Measurements from ENCODE around the gene FAM13C. TPM values are rescaled to one million over a fixed set of nuclear protein-coding genes. Genes with fewer than 3 reads are reported as not detected.

Gene FAM13C
- total RNA-seq, 1 donor from 2014 or later: 5.9 TPM

DNA sequence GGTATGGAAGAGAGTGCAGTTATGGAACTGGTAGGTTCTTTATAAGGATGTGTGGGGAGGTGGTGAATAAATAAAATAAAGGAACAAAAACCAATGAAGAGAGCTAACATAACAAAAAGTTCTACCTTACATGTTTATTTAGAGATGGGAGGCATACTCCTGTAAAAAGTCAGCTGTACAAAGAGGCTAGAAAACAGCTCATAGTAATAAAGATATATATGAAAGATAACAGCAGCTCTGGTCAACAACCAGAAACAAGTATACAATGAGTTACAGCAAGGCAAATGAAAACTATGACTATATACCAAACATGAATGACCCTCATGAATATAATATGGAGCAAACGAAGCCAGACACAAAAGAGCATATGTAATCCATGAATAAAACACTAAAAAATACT, 62.0 kb downstream of the FAM13C start:
- H3K27me3 Mint-ChIP-seq: no peaks in the 10 kb centered on the region
- H3K4me1 Mint-ChIP-seq (ENCODE audit: low read depth): no peaks in the 10 kb centered on the region
- TF ChIP-seq CTCF (IDR thresholded peaks at IDR 0.05; ENCODE audit: unreplicated experiment): no peak
- H3K4me3 Mint-ChIP-seq (ENCODE audit: low read depth): no peak overlapping the region
- no peaks in the 10 kb centered on the region for H3K9me3 Mint-ChIP-seq (ENCODE audit: low read depth)
- H3K36me3 Mint-ChIP-seq (ENCODE audit: insufficient read depth): no peaks in the 10 kb centered on the region
- no peak for DNase-seq (ENCODE audit: low spot score, unreplicated experiment)
- H3K27ac Mint-ChIP-seq: no peak overlapping the region

- no peak for DNase-seq (ENCODE audit: low spot score, unreplicated experiment)
- no peaks in the 10 kb centered on the region for H3K27me3 Mint-ChIP-seq
- H3K9me3 Mint-ChIP-seq (ENCODE audit: low read depth): no peaks in the 10 kb centered on the region
- no peak overlapping the region for H3K4me3 Mint-ChIP-seq (ENCODE audit: low read depth)
- no peak overlapping the region for H3K27ac Mint-ChIP-seq
- H3K4me1 Mint-ChIP-seq (ENCODE audit: low read depth): no peaks in the 10 kb centered on the region
- no peaks in the 10 kb centered on the region for H3K36me3 Mint-ChIP-seq (ENCODE audit: insufficient read depth)
- no peak for TF ChIP-seq CTCF (IDR thresholded peaks at IDR 0.05; ENCODE audit: unreplicated experiment)
Measured at GRCh38 chr10:59299933-59300332, 62.4 kb downstream of the FAM13C start.

DNA sequence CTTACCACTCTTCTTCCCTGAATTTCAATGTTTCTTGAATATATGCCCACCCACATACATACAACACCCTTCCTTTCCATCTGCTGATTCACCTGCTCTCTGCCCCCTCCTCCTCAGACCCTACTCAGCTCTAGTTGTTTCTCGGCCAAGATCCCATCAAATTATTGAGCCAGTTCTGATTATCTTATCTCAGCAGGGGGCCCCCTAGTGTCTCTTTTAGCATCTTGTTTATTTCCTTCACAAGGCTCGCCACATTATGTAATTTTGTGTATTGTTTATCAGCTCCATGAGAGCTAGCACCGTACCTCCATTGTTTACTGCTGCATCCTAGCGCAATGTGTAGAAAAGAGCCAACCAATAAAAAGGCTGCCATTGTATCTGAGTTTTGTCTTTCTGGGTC, 71.9 kb downstream of the FAM13C start:
- Mint-ChIP-seq H3K27ac (no peak overlapping the region), H3K4me1 (ENCODE audit: low read depth) (no peaks in the 10 kb centered on the region), H3K4me3 (ENCODE audit: low read depth) (no peak overlapping the region), H3K36me3 (ENCODE audit: insufficient read depth) (no peaks in the 10 kb centered on the region), H3K27me3 (no peaks in the 10 kb centered on the region), H3K9me3 (ENCODE audit: low read depth) (no peaks in the 10 kb centered on the region)
- no peak for TF ChIP-seq CTCF (IDR thresholded peaks at IDR 0.05; ENCODE audit: unreplicated experiment)
- no peak for DNase-seq (ENCODE audit: low spot score, unreplicated experiment)

DNA sequence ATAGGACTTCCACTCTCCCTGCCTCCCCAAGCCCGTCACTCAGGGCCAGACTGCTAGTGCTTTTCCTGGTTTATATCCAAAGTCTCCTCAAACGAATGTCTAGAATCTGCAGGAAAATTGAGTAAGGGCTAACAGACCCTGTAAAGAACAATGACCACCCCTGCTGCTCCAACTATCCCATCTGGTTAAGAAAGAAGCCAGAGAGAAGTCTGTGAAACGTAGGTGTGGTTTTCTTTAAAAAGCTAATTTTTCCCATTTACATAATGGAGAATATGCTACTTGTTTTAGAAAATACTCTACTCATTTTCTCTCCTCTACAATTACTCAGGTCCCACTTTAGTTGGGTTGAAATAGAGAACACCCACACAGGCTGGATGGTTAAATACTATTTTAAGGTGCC, 72.5 kb downstream of the FAM13C start:
- no peaks in the 10 kb centered on the region for H3K27me3 Mint-ChIP-seq
- DNase-seq (ENCODE audit: low spot score, unreplicated experiment): no peak

GRCh38 chr10:59287587-59288255, 74.6 kb downstream of the FAM13C start:
- no peak for DNase-seq (ENCODE audit: low spot score, unreplicated experiment)
- Mint-ChIP-seq H3K9me3 (ENCODE audit: low read depth) (no peaks in the 10 kb centered on the region), H3K36me3 (ENCODE audit: insufficient read depth) (no peaks in the 10 kb centered on the region), H3K4me1 (ENCODE audit: low read depth) (peaks cover under 1% of the 10 kb centered on the region), H3K27ac (no peak overlapping the region), H3K27me3 (no peaks in the 10 kb centered on the region), H3K4me3 (ENCODE audit: low read depth) (no peak overlapping the region)
- TF ChIP-seq CTCF (IDR thresholded peaks at IDR 0.05; ENCODE audit: unreplicated experiment): no peak

More for the DNA sequence above, 72.5 kb downstream of the FAM13C start:
- H3K36me3 Mint-ChIP-seq (ENCODE audit: insufficient read depth): no peaks in the 10 kb centered on the region
- no peak overlapping the region for H3K4me3 Mint-ChIP-seq (ENCODE audit: low read depth)
- no peak overlapping the region for H3K27ac Mint-ChIP-seq
- TF ChIP-seq CTCF (IDR thresholded peaks at IDR 0.05; ENCODE audit: unreplicated experiment): no peak
- no peaks in the 10 kb centered on the region for H3K4me1 Mint-ChIP-seq (ENCODE audit: low read depth)
- no peaks in the 10 kb centered on the region for H3K9me3 Mint-ChIP-seq (ENCODE audit: low read depth)
